ENCODE data around the gene SLC44A2. TPM values are rescaled to one million over a fixed set of nuclear protein-coding genes. Genes with fewer than 3 reads are reported as not detected.

SLC44A2 gene
- total RNA-seq, 1 donor from 2014 or later = 41.2 TPM

- no peaks in the 10 kb centered on the region for H3K27me3 ChIP-seq (ENCODE audit: control insufficient read depth in 3 of 3, insufficient read depth in 3 of 3, low read length in 3 of 3)
- H3K36me3 ChIP-seq (ENCODE audit: control insufficient read depth in 3 of 3, insufficient read depth in 3 of 3, low read length in 3 of 3) = no peaks in the 10 kb centered on the region
- no peak overlapping the region for H3K4me3 ChIP-seq (ENCODE audit: low read length in 3 of 3)
- H3K4me1 ChIP-seq (ENCODE audit: control insufficient read depth in 3 of 3, insufficient read depth in 3 of 3, low read length in 3 of 3) = peaks cover 22 to 32% (median 31%) of the 10 kb centered on the region in 3 donors
- H3K27ac ChIP-seq (ENCODE audit: low read depth, low read length) = peak overlapping the region; percentile 40
- H3K9ac ChIP-seq (ENCODE audit: low read depth in 1 of 3, low read length in 3 of 3) = no peak overlapping the region
- H3K9me3 ChIP-seq (ENCODE audit: control insufficient read depth in 3 of 3, low read length in 3 of 3) = no peaks in the 10 kb centered on the region
Observed at GRCh38 chr19:10615429-10616023, 9.8 kb upstream of the SLC44A2 start.

GRCh38 chr19:10617409-10618121 lies 7.8 kb upstream of the SLC44A2 start:
- Histone ChIP-seq H3K27me3 (ENCODE audit: control insufficient read depth in 3 of 3, insufficient read depth in 3 of 3, low read length in 3 of 3) (no peaks in the 10 kb centered on the region), H3K27ac (ENCODE audit: low read depth, low read length) (peak overlapping the region; percentile 65), H3K9ac (ENCODE audit: low read depth in 1 of 3, low read length in 3 of 3) (no peak overlapping the region), H3K4me1 (ENCODE audit: control insufficient read depth in 3 of 3, insufficient read depth in 3 of 3, low read length in 3 of 3) (peaks cover 11 to 20% (median 20%) of the 10 kb centered on the region in 3 donors), H3K36me3 (ENCODE audit: control insufficient read depth in 3 of 3, insufficient read depth in 3 of 3, low read length in 3 of 3) (no peaks in the 10 kb centered on the region), H3K4me3 (ENCODE audit: low read length in 3 of 3) (no peak overlapping the region), H3K9me3 (ENCODE audit: control insufficient read depth in 3 of 3, low read length in 3 of 3) (no peaks in the 10 kb centered on the region)

GRCh38 chr19:10618846-10619245 lies 6.5 kb upstream of the SLC44A2 start:
- Histone ChIP-seq H3K9ac (ENCODE audit: low read depth in 1 of 3, low read length in 3 of 3) (peak overlapping the region in 2 of 3 donors; percentile 33 to 38), H3K36me3 (ENCODE audit: control insufficient read depth in 3 of 3, insufficient read depth in 3 of 3, low read length in 3 of 3) (no peaks in the 10 kb centered on the region), H3K4me1 (ENCODE audit: control insufficient read depth in 3 of 3, insufficient read depth in 3 of 3, low read length in 3 of 3) (peaks cover 10 to 17% (median 15%) of the 10 kb centered on the region in 3 donors), H3K27ac (ENCODE audit: low read depth, low read length) (peak overlapping the region; percentile 62), H3K4me3 (ENCODE audit: low read length in 3 of 3) (no peak overlapping the region), H3K27me3 (ENCODE audit: control insufficient read depth in 3 of 3, insufficient read depth in 3 of 3, low read length in 3 of 3) (no peaks in the 10 kb centered on the region), H3K9me3 (ENCODE audit: control insufficient read depth in 3 of 3, low read length in 3 of 3) (no peaks in the 10 kb centered on the region)

- Histone ChIP-seq H3K27me3 (ENCODE audit: control insufficient read depth in 3 of 3, insufficient read depth in 3 of 3, low read length in 3 of 3) (no peaks in the 10 kb centered on the region), H3K4me3 (ENCODE audit: low read length in 3 of 3) (no peak overlapping the region), H3K4me1 (ENCODE audit: control insufficient read depth in 3 of 3, insufficient read depth in 3 of 3, low read length in 3 of 3) (peaks cover 19 to 25% (median 22%) of the 10 kb centered on the region in 3 donors), H3K9ac (ENCODE audit: low read depth in 1 of 3, low read length in 3 of 3) (no peak overlapping the region), H3K36me3 (ENCODE audit: control insufficient read depth in 3 of 3, insufficient read depth in 3 of 3, low read length in 3 of 3) (no peaks in the 10 kb centered on the region), H3K9me3 (ENCODE audit: control insufficient read depth in 3 of 3, low read length in 3 of 3) (no peaks in the 10 kb centered on the region), H3K27ac (ENCODE audit: low read depth, low read length) (no peak overlapping the region)
Observed at GRCh38 chr19:10620786-10621185, 4.6 kb upstream of the SLC44A2 start.

GRCh38 chr19:10621966-10622365 lies 3.4 kb upstream of the SLC44A2 start:
- Histone ChIP-seq H3K4me1 (ENCODE audit: control insufficient read depth in 3 of 3, insufficient read depth in 3 of 3, low read length in 3 of 3) (peaks cover 15 to 21% (median 19%) of the 10 kb centered on the region in 3 donors), H3K9ac (ENCODE audit: low read depth in 1 of 3, low read length in 3 of 3) (peak overlapping the region in 1 of 3 donors; percentile 25), H3K27me3 (ENCODE audit: control insufficient read depth in 3 of 3, insufficient read depth in 3 of 3, low read length in 3 of 3) (no peaks in the 10 kb centered on the region), H3K9me3 (ENCODE audit: control insufficient read depth in 3 of 3, low read length in 3 of 3) (no peaks in the 10 kb centered on the region), H3K27ac (ENCODE audit: low read depth, low read length) (no peak overlapping the region), H3K36me3 (ENCODE audit: control insufficient read depth in 3 of 3, insufficient read depth in 3 of 3, low read length in 3 of 3) (no peaks in the 10 kb centered on the region), H3K4me3 (ENCODE audit: low read length in 3 of 3) (no peak overlapping the region)

- no peaks in the 10 kb centered on the region for H3K27me3 ChIP-seq (ENCODE audit: control insufficient read depth in 3 of 3, insufficient read depth in 3 of 3, low read length in 3 of 3)
- peak overlapping the region; percentile 87 for H3K27ac ChIP-seq (ENCODE audit: low read depth, low read length)
- peaks cover 15 to 19% (median 16%) of the 10 kb centered on the region in 3 donors for H3K36me3 ChIP-seq (ENCODE audit: control insufficient read depth in 3 of 3, insufficient read depth in 3 of 3, low read length in 3 of 3)
- H3K4me1 ChIP-seq (ENCODE audit: control insufficient read depth in 3 of 3, insufficient read depth in 3 of 3, low read length in 3 of 3) = peaks cover 10 to 28% (median 13%) of the 10 kb centered on the region in 3 donors
- peak overlapping the region; percentile 76 to 84 (median 83) for H3K4me3 ChIP-seq (ENCODE audit: low read length in 3 of 3)
- H3K9ac ChIP-seq (ENCODE audit: low read depth in 1 of 3, low read length in 3 of 3) = peak overlapping the region; percentile 71 to 87 (median 87)
- H3K9me3 ChIP-seq (ENCODE audit: control insufficient read depth in 3 of 3, low read length in 3 of 3) = no peaks in the 10 kb centered on the region
Observed at GRCh38 chr19:10624585-10624984, 768 bp upstream of the SLC44A2 start.

- H3K4me3 ChIP-seq (ENCODE audit: low read length in 3 of 3) = peak overlapping the region; percentile 71 to 85 (median 84)
- peak overlapping the region; percentile 87 for H3K27ac ChIP-seq (ENCODE audit: low read depth, low read length)
- peaks cover 10 to 28% (median 13%) of the 10 kb centered on the region in 3 donors for H3K4me1 ChIP-seq (ENCODE audit: control insufficient read depth in 3 of 3, insufficient read depth in 3 of 3, low read length in 3 of 3)
- H3K36me3 ChIP-seq (ENCODE audit: control insufficient read depth in 3 of 3, insufficient read depth in 3 of 3, low read length in 3 of 3) = peaks cover 19 to 23% (median 19%) of the 10 kb centered on the region in 3 donors
- peak overlapping the region; percentile 90 to 95 (median 91) for H3K9ac ChIP-seq (ENCODE audit: low read depth in 1 of 3, low read length in 3 of 3)
- no peaks in the 10 kb centered on the region for H3K27me3 ChIP-seq (ENCODE audit: control insufficient read depth in 3 of 3, insufficient read depth in 3 of 3, low read length in 3 of 3)
- H3K9me3 ChIP-seq (ENCODE audit: control insufficient read depth in 3 of 3, low read length in 3 of 3) = no peaks in the 10 kb centered on the region
Observed at GRCh38 chr19:10625762-10626138, 397 bp downstream of the SLC44A2 start.

GRCh38 chr19:10631874-10632273 lies 6.5 kb downstream of the SLC44A2 start:
- H3K36me3 ChIP-seq (ENCODE audit: control insufficient read depth in 3 of 3, insufficient read depth in 3 of 3, low read length in 3 of 3) = peaks cover 61 to 64% (median 63%) of the 10 kb centered on the region in 3 donors
- peaks cover 0 to 19% (median 3%) of the 10 kb centered on the region in 3 donors for H3K4me1 ChIP-seq (ENCODE audit: control insufficient read depth in 3 of 3, insufficient read depth in 3 of 3, low read length in 3 of 3)
- H3K27ac ChIP-seq (ENCODE audit: low read depth, low read length) = no peak overlapping the region

GRCh38 chr19:10634430-10634829 lies 9.1 kb downstream of the SLC44A2 start:
- no peaks in the 10 kb centered on the region for H3K27me3 ChIP-seq (ENCODE audit: control insufficient read depth in 3 of 3, insufficient read depth in 3 of 3, low read length in 3 of 3)
- H3K9ac ChIP-seq (ENCODE audit: low read depth in 1 of 3, low read length in 3 of 3) = no peak overlapping the region
- peaks cover 62 to 71% (median 66%) of the 10 kb centered on the region in 3 donors for H3K36me3 ChIP-seq (ENCODE audit: control insufficient read depth in 3 of 3, insufficient read depth in 3 of 3, low read length in 3 of 3)
- no peak overlapping the region for H3K27ac ChIP-seq (ENCODE audit: low read depth, low read length)
- H3K9me3 ChIP-seq (ENCODE audit: control insufficient read depth in 3 of 3, low read length in 3 of 3) = no peaks in the 10 kb centered on the region
- H3K4me1 ChIP-seq (ENCODE audit: control insufficient read depth in 3 of 3, insufficient read depth in 3 of 3, low read length in 3 of 3) = peaks cover 0 to 6% (median 3%) of the 10 kb centered on the region in 3 donors
- no peak overlapping the region for H3K4me3 ChIP-seq (ENCODE audit: low read length in 3 of 3)

More at GRCh38 chr19:10631874-10632273, 6.5 kb downstream of the SLC44A2 start:
- Histone ChIP-seq H3K27me3 (ENCODE audit: control insufficient read depth in 3 of 3, insufficient read depth in 3 of 3, low read length in 3 of 3) (no peaks in the 10 kb centered on the region), H3K9me3 (ENCODE audit: control insufficient read depth in 3 of 3, low read length in 3 of 3) (no peaks in the 10 kb centered on the region), H3K9ac (ENCODE audit: low read depth in 1 of 3, low read length in 3 of 3) (no peak overlapping the region), H3K4me3 (ENCODE audit: low read length in 3 of 3) (no peak overlapping the region)

GRCh38 chr19:10634963-10635362 lies 9.6 kb downstream of the SLC44A2 start:
- H3K9ac ChIP-seq (ENCODE audit: low read depth in 1 of 3, low read length in 3 of 3) = no peak overlapping the region
- H3K4me3 ChIP-seq (ENCODE audit: low read length in 3 of 3) = no peak overlapping the region
- H3K9me3 ChIP-seq (ENCODE audit: control insufficient read depth in 3 of 3, low read length in 3 of 3) = no peaks in the 10 kb centered on the region
- no peak overlapping the region for H3K27ac ChIP-seq (ENCODE audit: low read depth, low read length)
- peaks cover 0 to 6% (median 3%) of the 10 kb centered on the region in 3 donors for H3K4me1 ChIP-seq (ENCODE audit: control insufficient read depth in 3 of 3, insufficient read depth in 3 of 3, low read length in 3 of 3)
- no peaks in the 10 kb centered on the region for H3K27me3 ChIP-seq (ENCODE audit: control insufficient read depth in 3 of 3, insufficient read depth in 3 of 3, low read length in 3 of 3)
- peaks cover 61 to 69% (median 69%) of the 10 kb centered on the region in 3 donors for H3K36me3 ChIP-seq (ENCODE audit: control insufficient read depth in 3 of 3, insufficient read depth in 3 of 3, low read length in 3 of 3)
